HG03442 (cell line): ENCODE results near the gene CD40LG.
A peak's percentile ranks its signal among the peaks of the same experiment; 100 is the strongest.

Source experiments
- ATAC-seq: cut with Tn5 transposase; IDR thresholded peaks from one replicate; pipeline ENCODE4 v1.9.1; 2021; ENCODE audit warnings: mild to moderate bottlenecking, moderate library complexity; ENCODE audit not compliant: unreplicated experiment

CD40LG gene

GRCh38 chrX:136647677-136648360, at the start of gene CD40LG:
Gene CD40LG (plus strand): TSS chrX:136648158. CDS start chrX:136648249, 91 bp downstream.
- no peak for ATAC-seq

- ATAC-seq, result no peak
Observed at GRCh38 chrX:136598631-136599030, 49.3 kb upstream of the CD40LG start.

- no peak for ATAC-seq
Observed at GRCh38 chrX:136600059-136600458, 47.9 kb upstream of the CD40LG start.

GRCh38 chrX:136607236-136607635, 40.7 kb upstream of the CD40LG start:
- ATAC-seq, result no peak

GRCh38 chrX:136608295-136608933, 39.5 kb upstream of the CD40LG start:
- no peak for ATAC-seq

GRCh38 chrX:136616987-136617685, 30.8 kb upstream of the CD40LG start:
- ATAC-seq, result peak; percentile 96

- no peak for ATAC-seq
Observed at GRCh38 chrX:136619899-136620505, 28.0 kb upstream of the CD40LG start.

- no peak for ATAC-seq
Observed at GRCh38 chrX:136620780-136621179, 27.2 kb upstream of the CD40LG start.

- ATAC-seq, result no peak
Observed at GRCh38 chrX:136622568-136622967, 25.4 kb upstream of the CD40LG start.

GRCh38 chrX:136623396-136623795, 24.6 kb upstream of the CD40LG start:
- no peak for ATAC-seq

GRCh38 chrX:136625246-136625645, 22.7 kb upstream of the CD40LG start:
- no peak for ATAC-seq

- peak; percentile 75 for ATAC-seq
Observed at GRCh38 chrX:136626237-136626636, 21.7 kb upstream of the CD40LG start.

- ATAC-seq, result no peak
Observed at GRCh38 chrX:136626891-136627290, 21.1 kb upstream of the CD40LG start.

GRCh38 chrX:136627409-136627808, 20.5 kb upstream of the CD40LG start:
- ATAC-seq, result no peak

GRCh38 chrX:136629084-136629750, 18.7 kb upstream of the CD40LG start:
- no peak for ATAC-seq

- no peak for ATAC-seq
Observed at GRCh38 chrX:136630881-136631280, 17.1 kb upstream of the CD40LG start.

- ATAC-seq, result peak; percentile 74
Observed at GRCh38 chrX:136635235-136635634, 12.7 kb upstream of the CD40LG start.

- no peak for ATAC-seq
Observed at GRCh38 chrX:136636121-136636520, 11.8 kb upstream of the CD40LG start.

GRCh38 chrX:136639506-136640176, 8.3 kb upstream of the CD40LG start:
- ATAC-seq, result no peak

- ATAC-seq, result no peak
Observed at GRCh38 chrX:136643243-136643642, 4.7 kb upstream of the CD40LG start.
